CD4-positive, alpha-beta T cell (primary cell): ENCODE data around the gene ARL2BP. TPM values are rescaled to one million over a fixed set of nuclear protein-coding genes. Genes with fewer than 3 reads are reported as not detected.

Source experiments
- ATAC-seq: fragments of 200-7000 bp; cut with Tn5 transposase; one replicate; pipeline ENCODE4 v1.10.0; 2022; ENCODE audit warnings: mild to moderate bottlenecking; ENCODE audit not compliant: poor library complexity
- CTCF ChIA-PET: fragments of 350-600 bp; sonication (Branson Sonifier 250); formaldehyde crosslinking; loops from one replicate; lab custom pipeline; 2021; ENCODE audit warnings: antibody characterized with exemption, inconsistent platforms; lab: Charles Lee
- POLR2A ChIA-PET: fragments of 350-600 bp; sonication (Branson Sonifier 250); formaldehyde crosslinking; loops from one replicate; lab custom pipeline; 2021; ENCODE audit warnings: antibody characterized with exemption, inconsistent platforms; lab: Charles Lee
- DNase-seq, 14 experiments: peaks; one replicate each; pipeline ENCODE4 v3.0.0-alpha.2; 2013 to 2020; ENCODE audit warnings: mixed read lengths in 2 of 14
- H3K27ac ChIP-seq, 2 donors: one replicate each; pipeline versions ENCODE4 v1.5.1 to v1.7.0; 2013; ENCODE audit warnings: low read length in 2 of 2, low read depth in 1 of 2, mild to moderate bottlenecking in 1 of 2
- H3K27me3 ChIP-seq, 2 experiments: 1 replicate in 1 of 2; 2 replicates in 1 of 2; pipeline versions ENCODE4 v1.6.1 to v1.7.0; 2013; ENCODE audit warnings: low read length in 2 of 2, control low read depth in 1 of 2, mild to moderate bottlenecking in 1 of 2, moderate library complexity in 1 of 2; ENCODE audit not compliant: insufficient read depth in 2 of 2, control insufficient read depth in 1 of 2
- H3K36me3 ChIP-seq: one replicate; pipeline ENCODE4 v1.6.1; 2013; ENCODE audit warnings: low read length, control low read depth; ENCODE audit not compliant: insufficient read depth
- H3K4me1 ChIP-seq: one replicate; pipeline ENCODE4 v1.6.1; 2013; ENCODE audit warnings: low read length, control low read depth; ENCODE audit not compliant: insufficient read depth
- H3K4me3 ChIP-seq: one replicate; pipeline ENCODE4 v1.5.1; 2013; ENCODE audit warnings: mild to moderate bottlenecking, low read length, moderate library complexity
- H3K9me3 ChIP-seq, 2 experiments: 1 replicate in 1 of 2; 2 replicates in 1 of 2; pipeline versions ENCODE4 v1.6.1 to v1.7.0; 2013; ENCODE audit warnings: low read length in 2 of 2, mild to moderate bottlenecking in 2 of 2, control low read depth in 1 of 2, moderate library complexity in 1 of 2; ENCODE audit not compliant: control insufficient read depth in 1 of 2, insufficient read depth in 1 of 2
- H3K27ac Mint-ChIP-seq: one replicate; pipeline ENCODE4 v1.8.0; 2020; ENCODE audit warnings: mixed read lengths
- H3K27me3 Mint-ChIP-seq: one replicate; pipeline ENCODE4 v1.8.0; 2021; ENCODE audit warnings: mixed read lengths
- H3K36me3 Mint-ChIP-seq: one replicate; pipeline ENCODE4 v1.8.0; 2021; ENCODE audit warnings: low read depth, mixed read lengths
- H3K4me1 Mint-ChIP-seq: one replicate; pipeline ENCODE4 v1.8.0; 2021; ENCODE audit warnings: low read depth, mixed read lengths
- H3K4me3 Mint-ChIP-seq: one replicate; pipeline ENCODE4 v1.8.0; 2020; ENCODE audit warnings: mild to moderate bottlenecking, mixed read lengths
- H3K9me3 Mint-ChIP-seq: one replicate; pipeline ENCODE4 v1.8.0; 2020; ENCODE audit warnings: mixed read lengths
- intact Hi-C, 2 experiments: fragments of 100-400 bp; cut with DNase I in 1 of 2; cut with micrococcal nuclease in 1 of 2; formaldehyde crosslinking; loops; one replicate each; pipeline versions ENCODE4 v1.15.1 to v1.9.0; 2023 to 2025; cut with DNase I, micrococcal nuclease
- total RNA-seq, 174 experiments: library from RNA in 2 of 174; stranded (reverse) in 2 of 174; gene quantifications; one replicate each; pipeline ENCODE4 v1.2.3 and lab custom pipeline; 2021 to 2026
- TF ChIP-seq, protein P1 (sequence below): fragments of 200-600 bp; IDR thresholded peaks from one replicate; pipeline ENCODE4 v1.8.0; 2022; ENCODE audit warnings: antibody characterized with exemption, mild to moderate bottlenecking

The ARL2BP gene
- total RNA-seq, 2 experiments from 2014 or later = 32.4 to 35.6 TPM

DNA sequence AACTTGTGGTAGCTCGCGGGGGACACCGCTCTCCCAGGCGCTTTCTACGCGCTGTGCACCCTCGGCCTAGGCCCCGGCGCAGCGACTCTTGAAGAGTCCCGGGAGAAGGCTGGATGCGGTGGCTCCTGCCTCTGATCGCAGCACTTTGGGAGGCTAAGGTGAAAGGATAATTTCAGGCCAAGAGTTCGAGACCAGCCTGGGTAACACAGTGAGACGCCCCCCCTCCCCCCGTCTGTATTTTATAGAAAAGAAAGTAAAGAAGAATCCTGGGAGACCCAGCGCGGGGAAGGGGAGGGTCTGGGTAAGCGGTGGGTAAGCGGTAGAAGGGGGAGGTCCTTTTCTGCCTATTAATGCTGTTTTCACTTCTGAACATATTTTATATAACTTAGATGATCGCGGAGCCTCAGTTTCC, 39.9 kb downstream of the ARL2BP start:
- H3K9me3 ChIP-seq = peaks cover 0 to 5% of the 10 kb centered on the region in 2 experiments
- H3K4me3 ChIP-seq = peak overlapping the region; percentile 64
- ChIA-PET CTCF (no interaction called here), POLR2A (interaction anchor here (1.1 to 1.6 kb wide), 2 partner anchors 18 to 40 kb away, joined by 4 to 6 read pairs; partner anchors contain the start of gene ARL2BP)
- intact Hi-C loops = loop anchor here (1.0 to 5.0 kb wide), 5 partner anchors 14 to 43 kb away; partner anchors contain the start of gene ARL2BP (in 1 of the 2)
- ATAC-seq = no peak
- peak overlapping the region; percentile 84 for H3K4me3 Mint-ChIP-seq
- H3K27me3 ChIP-seq = peaks cover 4 to 5% of the 10 kb centered on the region in 2 experiments
- TF ChIP-seq, protein P1, sequence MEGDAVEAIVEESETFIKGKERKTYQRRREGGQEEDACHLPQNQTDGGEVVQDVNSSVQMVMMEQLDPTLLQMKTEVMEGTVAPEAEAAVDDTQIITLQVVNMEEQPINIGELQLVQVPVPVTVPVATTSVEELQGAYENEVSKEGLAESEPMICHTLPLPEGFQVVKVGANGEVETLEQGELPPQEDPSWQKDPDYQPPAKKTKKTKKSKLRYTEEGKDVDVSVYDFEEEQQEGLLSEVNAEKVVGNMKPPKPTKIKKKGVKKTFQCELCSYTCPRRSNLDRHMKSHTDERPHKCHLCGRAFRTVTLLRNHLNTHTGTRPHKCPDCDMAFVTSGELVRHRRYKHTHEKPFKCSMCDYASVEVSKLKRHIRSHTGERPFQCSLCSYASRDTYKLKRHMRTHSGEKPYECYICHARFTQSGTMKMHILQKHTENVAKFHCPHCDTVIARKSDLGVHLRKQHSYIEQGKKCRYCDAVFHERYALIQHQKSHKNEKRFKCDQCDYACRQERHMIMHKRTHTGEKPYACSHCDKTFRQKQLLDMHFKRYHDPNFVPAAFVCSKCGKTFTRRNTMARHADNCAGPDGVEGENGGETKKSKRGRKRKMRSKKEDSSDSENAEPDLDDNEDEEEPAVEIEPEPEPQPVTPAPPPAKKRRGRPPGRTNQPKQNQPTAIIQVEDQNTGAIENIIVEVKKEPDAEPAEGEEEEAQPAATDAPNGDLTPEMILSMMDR = no peak
- peaks cover 35% of the 10 kb centered on the region for H3K4me1 Mint-ChIP-seq
- no peaks in the 10 kb centered on the region for H3K9me3 Mint-ChIP-seq
- H3K27ac ChIP-seq = no peak overlapping the region
- H3K36me3 Mint-ChIP-seq = no peaks in the 10 kb centered on the region
- peaks cover 4% of the 10 kb centered on the region for H3K27me3 Mint-ChIP-seq
- no peaks in the 10 kb centered on the region for H3K36me3 ChIP-seq
- peaks cover 31% of the 10 kb centered on the region for H3K4me1 ChIP-seq
- DNase-seq = no peak
- H3K27ac Mint-ChIP-seq = no peak overlapping the region

DNA sequence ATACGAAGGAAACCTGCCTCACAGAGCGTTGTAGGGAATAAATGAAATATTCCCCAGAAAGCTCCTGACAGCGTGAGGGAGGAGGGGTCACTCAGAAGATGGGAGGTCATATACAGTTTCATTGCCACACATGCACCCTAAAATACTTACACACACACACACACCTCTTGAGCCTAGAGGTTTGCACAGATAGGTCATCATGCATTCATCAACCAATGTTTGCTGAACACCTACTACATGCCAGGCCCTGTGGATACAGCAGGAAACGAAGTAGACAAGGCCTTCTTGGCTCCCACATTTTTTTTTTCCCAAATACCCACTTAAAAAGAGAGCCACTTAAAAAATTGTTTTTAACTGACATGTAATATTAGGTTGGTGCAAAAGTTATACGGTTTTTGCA, 40.3 kb downstream of the ARL2BP start:
- DNase-seq = no peak
- no peaks in the 10 kb centered on the region for H3K9me3 Mint-ChIP-seq

DNA sequence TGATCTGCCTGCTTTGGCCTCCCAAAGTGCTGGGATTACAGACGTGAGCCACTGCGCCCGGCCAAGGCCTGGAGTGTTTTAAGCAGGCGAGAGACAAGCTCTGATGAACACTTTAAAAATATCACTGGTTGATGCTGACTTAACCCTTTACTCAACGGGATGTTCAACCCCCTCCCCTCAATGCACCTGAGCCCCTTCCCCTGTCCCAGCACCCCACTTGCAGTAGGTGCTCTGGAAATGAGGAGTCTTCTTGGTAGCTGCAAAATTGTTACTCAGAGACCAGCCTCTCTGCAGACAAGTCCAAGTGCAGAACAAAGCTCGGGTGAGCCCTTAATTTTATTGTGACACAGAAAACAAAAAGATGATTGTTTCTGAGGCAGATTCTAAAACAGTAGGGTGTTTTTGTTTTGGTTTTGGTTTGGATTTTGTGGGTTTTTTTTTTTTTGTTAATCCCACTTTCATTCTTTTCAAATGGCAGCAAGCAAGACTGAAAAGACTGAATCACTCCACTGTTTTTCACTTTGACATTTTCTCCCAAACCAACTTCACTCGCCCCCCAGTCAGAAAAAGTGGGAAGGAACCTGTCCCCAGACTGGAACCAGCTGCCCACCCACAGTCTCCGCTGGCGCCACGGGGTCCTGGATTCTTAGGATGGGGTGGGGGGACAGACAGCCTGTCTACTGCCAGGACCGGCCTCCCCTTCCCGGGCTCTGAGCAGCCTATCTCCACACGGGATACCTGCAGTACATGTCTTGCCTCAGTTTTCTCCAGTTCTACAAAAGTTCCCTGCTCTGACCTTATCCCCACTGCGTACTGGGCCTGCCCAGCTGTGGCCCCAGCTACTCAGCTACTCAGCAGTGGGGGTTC, 44.6 kb downstream of the ARL2BP start:
- POLR2A ChIA-PET = interaction anchor here (1.5 kb wide), 1 partner anchor 11 kb away, joined by 5 read pairs; no protein-coding TSS in a partner anchor
- H3K4me1 ChIP-seq = peaks cover 7% of the 10 kb centered on the region
- H3K4me3 ChIP-seq = no peak overlapping the region
- Mint-ChIP-seq H3K4me3 (no peak overlapping the region), H3K4me1 (no peaks in the 10 kb centered on the region), H3K36me3 (no peaks in the 10 kb centered on the region), H3K27ac (no peak overlapping the region), H3K9me3 (no peaks in the 10 kb centered on the region), H3K27me3 (peaks cover 4% of the 10 kb centered on the region)
- no peak overlapping the region for H3K27ac ChIP-seq
- ATAC-seq (no peak), DNase-seq (no peak)
- intact Hi-C loops = no loop called here
- CTCF ChIA-PET = no interaction called here
- H3K9me3 ChIP-seq = no peaks in the 10 kb centered on the region
- peaks cover 0 to 2% of the 10 kb centered on the region in 2 experiments for H3K27me3 ChIP-seq
- TF ChIP-seq, protein P1 = no peak
- H3K36me3 ChIP-seq = no peaks in the 10 kb centered on the region

More for the DNA sequence above, 40.3 kb downstream of the ARL2BP start:
- ChIA-PET CTCF (no interaction called here), POLR2A (interaction anchor here (1.1 to 1.6 kb wide), 2 partner anchors 19 to 40 kb away, joined by 4 to 6 read pairs; partner anchors contain the start of gene ARL2BP)
- TF ChIP-seq, protein P1 = no peak
- intact Hi-C loops = loop anchor here (1.0 to 2.0 kb wide), 4 partner anchors 14 to 41 kb away; partner anchors contain the start of gene ARL2BP (in 1 of the 2)
- Histone ChIP-seq H3K4me3 (no peak overlapping the region), H3K27ac (no peak overlapping the region), H3K4me1 (peaks cover 27% of the 10 kb centered on the region), H3K36me3 (no peaks in the 10 kb centered on the region), H3K9me3 (peaks cover 0 to 5% of the 10 kb centered on the region in 2 experiments), H3K27me3 (peaks cover 4 to 5% of the 10 kb centered on the region in 2 experiments)
- ATAC-seq = no peak
- Mint-ChIP-seq H3K4me3 (peak overlapping the region; percentile 84), H3K4me1 (peaks cover 31% of the 10 kb centered on the region), H3K27me3 (peaks cover 4% of the 10 kb centered on the region), H3K27ac (no peak overlapping the region), H3K36me3 (no peaks in the 10 kb centered on the region)
